Thoracic aorta (tissue), 2 donors: Measurements from ENCODE around the gene UPK1A. TPM values are rescaled to one million over a fixed set of nuclear protein-coding genes. Genes with fewer than 3 reads are reported as not detected.
"Not testable (repeated sequence)": the region's sequence is repeated elsewhere in the genome, so short reads cannot be mapped to it uniquely, and the experiment has no call there.

Source experiments
- ATAC-seq: fragments of 150-250 bp; one replicate; pipeline ENCODE4 v1.8.0; 2017; ENCODE audit warnings: low read depth; ENCODE audit not compliant: insufficient number of reproducible peaks, low FRiP score
- DNase-seq: peaks from one replicate; pipeline ENCODE4 v3.0.0-alpha.2; 2020; ENCODE audit warnings: low spot score
- H3K27ac ChIP-seq, 2 donors: fragments of 200-600 bp; sonication (generic); 1 replicate in 1 of 2; 2 replicates in 1 of 2; pipeline ENCODE4 v1.5.1; 2016; ENCODE audit warnings: mild to moderate bottlenecking in 2 of 2, moderate library complexity in 2 of 2
- H3K27me3 ChIP-seq: fragments of 200-600 bp; sonication (generic); replicated peaks from 2 replicates; pipeline ENCODE4 v1.6.0; 2016; ENCODE audit warnings: mild to moderate bottlenecking; ENCODE audit not compliant: insufficient read depth
- H3K36me3 ChIP-seq: fragments of 200-600 bp; sonication (generic); one replicate; pipeline ENCODE4 v1.5.1; 2016
- H3K4me1 ChIP-seq, 2 donors: fragments of 200-600 bp; sonication (generic); 1 replicate in 1 of 2; 2 replicates in 1 of 2; pipeline versions ENCODE4 v1.5.1 to v1.6.0; 2016; ENCODE audit warnings: low read depth in 2 of 2, mild to moderate bottlenecking in 1 of 2; ENCODE audit not compliant: control insufficient read depth in 1 of 2
- H3K4me3 ChIP-seq: fragments of 200-600 bp; sonication (generic); 2 replicates; pipeline ENCODE4 v1.5.1; 2016; ENCODE audit warnings: mild to moderate bottlenecking
- H3K9me3 ChIP-seq: fragments of 200-600 bp; sonication (generic); 2 replicates; pipeline ENCODE4 v1.5.1; 2016
- CTCF ChIP-seq: fragments of 200-600 bp; sonication (generic); IDR thresholded peaks from one replicate; pipeline ENCODE4 v1.5.1; 2019; ENCODE audit warnings: antibody characterized with exemption
- total RNA-seq, 2 donors: library from RNA; depleted of rRNA; stranded (reverse); fragments of >200 nt; gene quantifications; one replicate each; pipeline versions ENCODE4 v1.1.0 to v1.2.3, GENCODE V29; 2016

UPK1A gene
- total RNA-seq, 2 donors from 2014 or later, result not detected

- Histone ChIP-seq H3K36me3 (peaks cover 24% of the 10 kb centered on the region), H3K4me1 (peaks cover 9 to 28% of the 10 kb centered on the region in 2 donors), H3K9me3 (no peaks in the 10 kb centered on the region), H3K27ac (no peak overlapping the region), H3K27me3 (no peaks in the 10 kb centered on the region), H3K4me3 (no peak overlapping the region)
- no peak for ATAC-seq
- no peak for DNase-seq
- no peak for TF ChIP-seq CTCF
These were observed 15.7 kb upstream of the UPK1A start for GRCh38 chr19:35650581-35650980.

DNA sequence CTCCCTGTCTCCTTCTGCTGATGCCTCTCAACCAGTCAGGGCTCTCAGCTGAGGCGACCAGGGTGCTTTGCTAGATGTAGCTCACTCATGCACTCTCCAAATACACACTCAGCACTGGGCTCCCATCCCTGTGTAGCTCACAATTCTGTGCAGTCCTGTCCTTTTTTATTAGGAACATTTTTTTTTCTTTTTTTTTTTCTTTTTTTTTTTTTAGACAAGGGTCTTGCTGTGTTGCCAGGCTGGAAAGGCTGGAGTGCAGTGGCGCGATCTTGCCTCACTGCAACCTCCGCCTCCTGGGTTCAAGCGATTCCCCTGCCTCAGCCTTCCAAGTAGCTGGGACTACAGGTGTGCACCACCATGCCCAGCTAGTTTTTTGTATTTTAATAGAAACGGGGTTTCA, 11.5 kb upstream of the UPK1A start:
- ATAC-seq, H3K27ac ChIP-seq, H3K4me1 ChIP-seq, H3K4me3 ChIP-seq, H3K9me3 ChIP-seq, DNase-seq, H3K27me3 ChIP-seq: not testable (repeated sequence)
- H3K36me3 ChIP-seq, result peaks cover 41% of the 10 kb centered on the region

DNA sequence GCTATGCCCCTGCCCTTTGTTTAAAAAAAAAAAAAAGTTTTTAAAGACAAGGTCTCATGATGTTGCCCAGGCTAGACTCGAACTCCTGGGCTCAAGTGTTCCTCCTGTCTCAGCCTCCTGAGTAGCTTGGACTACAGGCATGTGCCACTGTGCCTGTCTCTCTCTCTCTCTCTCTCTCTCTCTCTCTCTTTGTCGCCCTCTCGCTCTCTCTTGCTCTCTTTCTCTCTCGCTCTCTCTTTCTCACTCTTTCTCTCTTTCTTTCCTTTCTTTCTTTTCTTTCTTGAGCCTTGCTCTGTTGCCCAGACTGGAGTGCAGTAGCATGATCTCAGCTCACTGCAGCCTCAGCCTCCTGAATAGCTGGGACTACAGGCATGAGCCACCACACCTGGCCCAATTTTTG, 10.7 kb upstream of the UPK1A start:
- TF ChIP-seq CTCF, result no peak
- DNase-seq (no peak), ATAC-seq (no peak)
- peaks cover 0 to 2% of the 10 kb centered on the region in 2 donors for H3K4me1 ChIP-seq
- no peaks in the 10 kb centered on the region for H3K27me3 ChIP-seq
- H3K27ac ChIP-seq, result no peak overlapping the region
- H3K36me3 ChIP-seq, result peaks cover 45% of the 10 kb centered on the region
- H3K4me3 ChIP-seq, result no peak overlapping the region
- no peaks in the 10 kb centered on the region for H3K9me3 ChIP-seq

- H3K36me3 ChIP-seq, result peaks cover 48% of the 10 kb centered on the region
- H3K27ac ChIP-seq, result no peak overlapping the region
- DNase-seq (no peak), ATAC-seq (no peak)
- H3K4me3 ChIP-seq, result no peak overlapping the region
- TF ChIP-seq CTCF, result no peak
- no peaks in the 10 kb centered on the region for H3K4me1 ChIP-seq
- no peaks in the 10 kb centered on the region for H3K9me3 ChIP-seq
- H3K27me3 ChIP-seq, result no peaks in the 10 kb centered on the region
These were observed 9.6 kb upstream of the UPK1A start for GRCh38 chr19:35656700-35657099.

GRCh38 chr19:35657904-35658700, 8.2 kb upstream of the UPK1A start:
- ATAC-seq, result no peak
- Histone ChIP-seq H3K9me3 (no peaks in the 10 kb centered on the region), H3K27me3 (no peaks in the 10 kb centered on the region), H3K36me3 (peaks cover 44% of the 10 kb centered on the region), H3K4me1 (no peaks in the 10 kb centered on the region), H3K27ac (no peak overlapping the region), H3K4me3 (no peak overlapping the region)
- TF ChIP-seq CTCF, result no peak
- no peak for DNase-seq

GRCh38 chr19:35661995-35662340, 4.3 kb upstream of the UPK1A start:
- no peaks in the 10 kb centered on the region for H3K27me3 ChIP-seq
- H3K4me3 ChIP-seq, result no peak overlapping the region
- no peak for TF ChIP-seq CTCF
- peaks cover 32% of the 10 kb centered on the region for H3K36me3 ChIP-seq
- H3K27ac ChIP-seq, result no peak overlapping the region
- ATAC-seq (no peak), DNase-seq (no peak)
- no peaks in the 10 kb centered on the region for H3K4me1 ChIP-seq
- no peaks in the 10 kb centered on the region for H3K9me3 ChIP-seq
